Activated naive CD8-positive, alpha-beta T cell treated with anti-CD3 and anti-CD28 coated beads, Interleukin-2, amount 50 U/mL, for 16 hours (primary cell): ENCODE measurements around the gene TMEM183A.

ENCODE experiments used
- DNase-seq: peaks from one replicate; pipeline ENCODE4 v3.0.0-alpha.2; 2020; ENCODE audit warnings: low read depth, low spot score

TMEM183A gene

DNA sequence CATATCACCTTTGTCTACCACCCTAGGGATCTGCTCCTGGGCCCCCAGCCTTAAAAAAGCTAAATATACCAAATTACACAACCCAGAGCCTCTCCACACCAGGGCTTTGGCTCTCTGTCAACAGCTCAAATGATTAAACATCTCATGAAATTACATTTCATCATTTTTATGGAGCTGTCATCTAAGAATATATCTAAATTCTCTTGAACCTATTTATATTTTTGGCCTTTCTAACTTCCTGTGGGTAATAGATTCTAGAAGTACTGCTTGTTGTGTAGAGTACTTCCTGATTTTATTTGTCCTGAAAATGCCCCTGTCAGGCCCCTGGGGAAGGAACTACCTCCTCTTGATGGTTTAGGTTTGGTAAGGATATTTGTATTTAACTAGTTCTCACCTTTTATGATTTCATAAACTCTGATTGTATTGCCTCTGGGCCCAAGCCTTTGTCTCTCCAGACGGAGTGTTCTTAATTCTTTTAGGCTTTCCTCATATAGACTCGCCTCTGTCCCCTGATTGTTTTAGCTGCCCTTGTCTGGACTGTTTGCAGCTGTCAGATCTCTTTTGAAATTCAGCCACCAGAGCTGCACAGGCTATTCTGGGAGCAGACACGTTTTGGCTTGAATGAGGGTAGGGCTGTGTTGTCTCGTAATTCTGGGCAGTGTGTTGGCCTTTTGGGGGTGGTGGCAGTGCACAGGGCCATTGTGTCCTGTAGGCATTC is 62.0 kb downstream of the TMEM183A start:
- no peak for DNase-seq

GRCh38 chr1:203072002-203072602 is 64.9 kb downstream of the TMEM183A start:
- no peak for DNase-seq

DNA sequence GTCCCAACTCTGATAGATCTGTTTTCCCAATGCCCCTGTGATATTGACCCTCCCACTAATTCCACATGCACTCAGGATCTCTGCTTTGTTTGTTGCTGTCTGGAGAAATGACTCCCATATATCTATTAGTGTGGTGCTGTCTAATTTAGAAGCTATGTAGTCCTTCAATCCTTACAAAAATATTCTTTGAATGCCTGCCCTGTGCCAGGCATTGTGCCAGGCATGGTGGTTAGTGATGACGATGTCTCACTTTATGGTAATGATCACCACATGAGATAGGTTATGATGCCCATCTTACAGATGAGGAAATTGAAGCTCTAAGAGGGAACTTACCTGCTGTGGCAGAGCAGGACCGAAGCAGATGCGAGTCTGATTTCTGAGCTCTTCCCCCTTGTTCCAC is 65.7 kb downstream of the TMEM183A start:
- no peak for DNase-seq

- DNase-seq = no peak
These were observed 66.3 kb downstream of the TMEM183A start for GRCh38 chr1:203073469-203073868.
